ENCODE measurements around the gene UBA1.

- TF ChIP-seq CTCF (IDR thresholded peaks at IDR 0.05): no peak
- TF ChIP-seq POLR2A (IDR thresholded peaks at IDR 0.05): no peak
These were observed 2.3 kb upstream of the UBA1 start for GRCh38 chrX:47191331-47191730.

Measured in heart left ventricle (tissue), 13 donors.